ENCODE data around the gene IGSF11.
"Not testable (repeated sequence)": the region's sequence is repeated elsewhere in the genome, so short reads cannot be mapped to it uniquely, and the experiment has no call there.

Gene IGSF11, protein sequence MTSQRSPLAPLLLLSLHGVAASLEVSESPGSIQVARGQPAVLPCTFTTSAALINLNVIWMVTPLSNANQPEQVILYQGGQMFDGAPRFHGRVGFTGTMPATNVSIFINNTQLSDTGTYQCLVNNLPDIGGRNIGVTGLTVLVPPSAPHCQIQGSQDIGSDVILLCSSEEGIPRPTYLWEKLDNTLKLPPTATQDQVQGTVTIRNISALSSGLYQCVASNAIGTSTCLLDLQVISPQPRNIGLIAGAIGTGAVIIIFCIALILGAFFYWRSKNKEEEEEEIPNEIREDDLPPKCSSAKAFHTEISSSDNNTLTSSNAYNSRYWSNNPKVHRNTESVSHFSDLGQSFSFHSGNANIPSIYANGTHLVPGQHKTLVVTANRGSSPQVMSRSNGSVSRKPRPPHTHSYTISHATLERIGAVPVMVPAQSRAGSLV

DNA sequence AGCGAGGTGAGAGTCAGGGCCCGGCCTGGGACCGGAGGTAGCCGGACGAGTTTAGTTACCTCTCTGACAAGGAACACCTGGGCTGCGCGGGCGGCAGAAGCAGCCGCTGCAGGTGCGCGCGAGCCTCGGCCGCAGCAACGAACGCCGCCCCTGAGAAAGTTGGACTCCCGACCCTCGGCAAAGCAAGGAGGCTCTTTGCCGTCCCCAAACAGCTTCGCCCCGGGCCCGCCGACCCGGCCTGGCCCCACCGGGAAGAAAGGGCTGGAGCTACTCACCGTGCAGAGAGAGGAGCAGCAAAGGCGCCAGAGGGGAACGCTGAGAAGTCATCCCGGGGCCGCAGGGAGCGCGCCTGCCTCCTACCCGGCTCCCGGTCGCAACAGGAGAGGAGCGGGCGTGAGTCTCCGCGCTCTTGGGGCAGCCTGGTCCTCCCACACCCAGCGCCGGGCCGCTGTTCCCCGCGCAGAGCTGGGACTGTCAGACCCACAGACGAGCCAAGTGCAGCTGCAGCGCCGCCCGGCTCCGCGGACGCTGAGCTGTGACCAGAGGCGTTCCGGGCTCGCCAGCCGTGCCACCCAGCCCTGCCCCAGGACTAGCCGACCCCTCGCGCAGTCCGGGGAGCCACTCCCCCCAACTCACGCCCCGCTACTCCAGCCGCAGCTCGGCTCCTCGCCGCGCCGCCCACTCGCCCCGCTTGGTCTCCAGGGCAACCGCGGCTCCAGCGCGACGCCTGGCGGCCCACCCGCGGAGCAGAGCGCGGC lies at the start of gene IGSF11:
Gene IGSF11 (minus strand): TSS at position 591 of the 758 bp plus-strand sequence. CDS start 264 bp downstream, at position 327.
- peak; percentile 57 for DNase-seq

DNA sequence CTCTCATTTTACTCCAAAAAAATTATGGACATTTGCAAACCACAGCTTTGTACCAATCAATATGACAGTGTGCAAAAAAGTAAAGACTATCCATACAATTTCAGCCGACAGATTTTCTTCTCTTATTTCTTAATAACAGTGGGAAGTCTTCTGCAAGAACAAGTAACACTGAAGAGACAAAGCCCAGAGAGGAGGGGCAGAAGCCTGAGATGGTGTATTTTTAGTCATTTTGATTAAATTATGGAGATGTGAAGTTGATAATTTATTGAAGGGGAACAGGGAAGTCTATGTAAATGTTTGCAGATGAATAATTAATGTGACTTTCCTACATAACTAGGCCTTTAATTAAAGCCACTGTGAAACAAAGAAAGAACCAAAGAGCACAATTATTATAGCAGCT lies 45.7 kb upstream of the IGSF11 start:
- no peak for DNase-seq

DNA sequence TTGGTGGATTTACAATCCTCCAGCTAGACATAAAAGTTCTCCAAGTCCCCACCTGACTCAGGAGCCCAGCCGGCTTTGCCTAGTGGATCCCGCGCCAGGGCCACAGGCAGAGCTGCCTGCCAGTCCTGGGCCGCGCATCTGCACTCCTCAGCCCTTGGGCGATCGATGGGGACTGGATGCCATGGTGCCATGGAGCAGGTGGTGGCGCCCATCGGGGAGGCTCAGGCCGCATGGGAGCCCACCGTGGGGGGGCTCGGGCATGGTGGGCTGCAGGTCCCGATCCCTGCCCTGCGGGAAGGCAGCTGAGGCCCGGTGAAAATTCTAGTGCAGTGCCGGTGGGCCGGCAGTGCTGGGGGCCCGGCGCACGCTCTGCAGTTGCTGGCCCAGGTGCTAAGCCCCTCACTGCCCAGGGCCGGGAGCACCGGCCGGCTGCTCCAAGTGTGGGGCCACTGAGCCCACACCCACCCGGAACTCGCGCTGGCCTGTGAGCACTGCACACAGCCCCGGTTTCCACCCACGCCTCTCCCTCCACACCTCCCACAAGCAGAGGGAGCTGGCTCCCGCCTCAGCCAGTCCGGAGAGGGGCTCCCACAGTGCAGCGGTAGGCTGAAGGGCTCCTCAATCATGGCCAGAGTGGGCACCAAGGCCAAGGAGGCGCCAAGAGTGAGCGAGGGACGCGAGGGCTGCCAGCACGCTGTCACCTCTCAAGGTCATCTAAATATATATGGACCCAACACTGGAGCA lies 38.8 kb upstream of the IGSF11 start:
- DNase-seq = no peak

DNA sequence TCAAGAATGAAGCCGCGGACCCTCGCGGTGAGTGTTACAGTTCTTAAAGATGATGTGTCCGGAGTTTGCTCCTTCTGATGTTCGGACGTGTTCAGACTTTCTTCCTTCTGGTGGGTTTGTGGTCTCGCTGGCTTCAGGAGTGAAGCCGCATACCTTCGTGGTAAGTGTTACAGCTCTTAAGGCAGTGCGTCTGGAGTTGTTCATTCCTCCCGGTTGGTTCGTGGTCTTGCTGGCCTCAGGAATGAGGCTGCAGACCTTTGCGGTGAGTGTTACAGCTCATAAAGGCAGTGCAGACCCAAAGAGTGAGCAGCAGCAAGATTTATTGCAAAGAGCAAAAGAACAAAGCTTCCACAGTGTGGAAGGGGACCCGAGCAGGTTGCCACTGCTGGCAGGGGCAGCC lies 37.8 kb upstream of the IGSF11 start:
- DNase-seq = not testable (repeated sequence)

DNA sequence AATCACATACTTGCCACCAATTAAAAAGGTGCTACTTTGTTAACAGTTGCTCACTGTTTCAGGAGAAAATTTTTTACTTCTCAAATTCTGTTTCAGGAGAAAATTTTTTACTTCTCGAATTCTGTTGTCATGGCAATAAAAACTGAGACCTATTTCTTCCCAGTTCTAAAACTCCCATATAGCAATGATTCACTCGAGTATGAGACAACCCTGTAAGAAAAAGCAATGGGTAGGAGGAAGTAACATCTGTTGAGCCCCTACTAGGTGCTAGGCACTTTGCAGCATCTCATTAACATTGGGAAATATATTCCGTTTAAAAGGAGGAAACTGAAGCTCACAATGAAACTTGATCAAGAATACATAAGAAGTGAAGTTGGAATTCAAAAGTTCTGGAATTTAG lies 35.1 kb upstream of the IGSF11 start:
- DNase-seq = no peak

DNA sequence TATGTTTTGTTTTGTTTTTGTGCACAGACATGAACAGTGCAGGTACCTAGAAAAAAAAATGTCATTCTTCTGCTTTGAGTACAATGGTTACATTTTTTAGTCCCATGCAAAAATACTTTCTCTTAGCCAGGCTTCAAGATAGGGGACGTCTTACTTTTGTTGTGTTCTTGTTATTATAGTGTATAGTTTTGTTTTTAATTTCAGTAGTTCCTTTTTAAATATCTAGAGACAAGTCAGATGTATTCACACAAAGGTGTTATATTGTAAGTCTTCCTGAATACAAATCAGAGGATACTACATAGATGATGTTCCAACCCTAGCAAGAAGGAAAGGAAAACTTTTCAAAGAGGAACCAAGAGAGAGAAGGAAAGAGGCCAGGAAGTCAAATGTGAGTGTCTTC lies 28.8 kb upstream of the IGSF11 start:
- DNase-seq = no peak

DNA sequence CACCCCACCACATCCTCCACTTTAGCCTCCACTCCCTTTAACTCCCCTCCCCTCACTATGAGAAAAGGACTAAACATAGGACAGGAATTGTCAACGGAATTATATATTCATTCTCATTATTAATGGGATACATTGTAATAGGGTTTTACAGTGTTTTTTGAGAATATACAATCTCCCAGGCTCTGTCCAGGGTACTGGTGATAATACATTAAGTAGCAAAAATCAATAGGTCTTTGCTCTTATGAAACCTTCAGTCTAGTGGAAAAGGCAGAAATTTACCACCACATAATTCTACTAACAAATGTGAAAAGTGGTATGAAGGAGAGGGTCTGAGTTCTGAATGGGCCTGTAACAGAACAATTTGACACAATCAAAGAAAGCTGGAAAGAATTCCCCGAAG lies 28.2 kb upstream of the IGSF11 start:
- DNase-seq = no peak

DNA sequence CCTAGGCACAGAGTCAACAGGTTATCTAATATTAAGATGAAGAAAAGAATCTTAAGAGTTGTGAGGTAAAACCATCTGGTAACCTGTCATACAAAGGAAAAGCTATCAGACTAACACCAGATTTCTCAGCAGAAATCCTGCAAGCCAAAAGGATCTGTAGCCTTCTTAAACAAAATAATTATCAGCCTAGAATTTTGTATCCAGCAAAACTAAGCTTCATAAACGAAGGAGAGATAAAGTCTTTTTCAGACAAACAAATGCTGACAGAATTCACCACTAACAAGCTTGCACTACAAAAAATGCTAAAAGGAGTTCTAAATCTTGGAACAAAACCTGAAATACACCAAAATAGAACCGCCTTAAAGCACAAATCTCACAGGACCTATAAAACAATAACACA lies 9.9 kb upstream of the IGSF11 start:
- no peak for DNase-seq

DNA sequence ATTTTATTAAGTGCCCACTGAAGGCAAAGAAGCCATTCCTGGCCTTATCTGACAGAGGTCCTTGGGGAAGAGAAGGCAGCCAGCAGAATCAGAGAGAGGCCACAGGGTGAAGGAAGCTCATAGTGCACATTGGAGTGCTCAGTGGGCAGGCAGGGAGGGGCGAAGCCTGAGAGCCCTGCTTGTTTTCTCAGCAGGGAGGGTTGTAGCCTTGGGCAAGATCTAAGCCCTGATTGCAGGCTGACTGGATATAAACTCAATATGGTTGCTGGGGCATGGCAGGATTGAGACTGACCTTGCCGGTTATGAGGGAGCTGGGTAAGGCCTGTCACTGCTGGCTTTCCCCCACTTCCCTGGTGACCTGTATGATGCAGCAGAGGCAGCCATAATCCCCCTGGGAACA lies 7.5 kb upstream of the IGSF11 start:
- no peak for DNase-seq

DNA sequence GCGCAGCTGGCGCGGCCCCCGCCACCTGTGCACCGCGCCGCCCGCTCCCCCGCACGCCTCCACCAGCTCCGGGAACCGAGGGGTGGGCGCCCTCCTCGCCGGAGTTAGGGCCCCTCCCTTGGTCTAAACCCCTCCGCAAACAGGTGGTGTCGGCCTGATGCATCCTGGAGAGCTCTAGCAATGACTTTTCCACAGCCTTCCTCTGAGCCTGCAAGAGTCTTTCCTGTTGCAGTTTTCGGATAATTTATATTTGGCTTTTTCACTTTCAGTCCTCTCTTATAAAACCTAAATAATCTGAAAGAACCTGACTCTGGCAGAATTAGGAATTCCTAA lies 334 bp upstream of the IGSF11 start:
- DNase-seq = no peak

DNA sequence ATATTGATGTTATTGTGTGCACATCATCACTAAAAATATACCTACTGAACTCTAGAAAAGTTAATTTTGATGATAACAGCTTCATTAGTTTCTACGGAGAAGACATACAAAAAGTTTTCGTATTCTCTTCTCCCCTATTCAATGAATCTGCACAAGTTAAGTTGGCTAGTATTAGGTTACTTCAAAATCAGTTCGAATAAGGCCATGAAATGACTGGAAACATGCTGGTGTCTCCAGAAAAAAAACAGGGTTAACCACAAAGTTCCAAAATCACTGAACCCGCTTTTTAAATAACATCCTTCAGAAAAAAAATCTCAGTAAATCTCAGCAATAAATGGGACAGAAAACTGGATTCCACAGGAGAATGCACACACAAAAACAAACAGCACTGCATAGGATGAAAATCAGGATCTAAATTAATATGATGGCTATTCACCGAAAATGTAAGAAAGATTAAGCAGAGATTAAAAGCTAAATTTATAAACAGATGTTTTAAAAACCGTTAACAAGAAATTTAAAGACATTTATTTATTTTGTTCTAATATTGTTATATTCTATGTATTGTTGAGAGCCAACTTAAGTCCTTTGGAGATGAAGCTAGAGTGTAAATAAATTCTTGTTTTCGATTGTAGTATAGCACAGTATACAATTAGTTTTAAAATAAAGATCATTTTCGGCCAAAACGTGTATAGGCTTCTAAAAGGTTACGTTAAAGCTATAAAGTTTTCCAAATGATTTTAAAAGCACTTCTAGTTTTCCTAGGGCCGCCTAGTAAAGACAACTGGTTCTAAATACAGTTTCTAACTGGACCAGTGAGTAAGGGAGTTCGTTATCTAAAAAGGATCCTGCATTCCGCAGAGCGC lies 1.0 kb downstream of the IGSF11 start:
- DNase-seq = no peak

DNA sequence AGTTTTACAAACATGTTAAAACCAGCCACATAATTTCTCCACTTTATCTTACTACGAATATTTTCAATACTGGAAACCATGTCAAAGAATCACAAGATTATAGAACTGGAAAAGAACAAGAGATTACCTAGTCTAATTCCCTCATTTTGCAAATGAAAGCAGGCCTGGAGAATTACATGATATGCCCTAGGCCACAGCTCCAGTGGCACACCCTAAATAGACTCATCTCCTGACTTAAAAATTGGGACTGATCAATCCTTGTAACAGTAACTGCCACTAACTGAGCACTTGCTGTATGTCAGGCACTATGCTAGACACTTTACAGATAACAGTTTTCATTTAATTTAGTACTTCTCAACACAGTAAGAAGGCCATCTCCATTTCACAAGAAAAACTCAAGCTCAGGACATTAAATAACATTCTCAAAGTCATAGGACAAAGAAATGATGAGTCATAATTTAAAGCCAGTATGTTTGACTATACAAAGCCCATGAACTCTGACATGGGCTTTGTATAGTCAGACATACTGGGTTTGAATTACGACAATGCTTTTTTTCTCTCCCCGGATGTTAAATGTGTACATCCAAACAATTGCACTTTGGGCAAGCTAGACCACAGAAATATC lies 9.4 kb downstream of the IGSF11 start:
- no peak for DNase-seq

DNA sequence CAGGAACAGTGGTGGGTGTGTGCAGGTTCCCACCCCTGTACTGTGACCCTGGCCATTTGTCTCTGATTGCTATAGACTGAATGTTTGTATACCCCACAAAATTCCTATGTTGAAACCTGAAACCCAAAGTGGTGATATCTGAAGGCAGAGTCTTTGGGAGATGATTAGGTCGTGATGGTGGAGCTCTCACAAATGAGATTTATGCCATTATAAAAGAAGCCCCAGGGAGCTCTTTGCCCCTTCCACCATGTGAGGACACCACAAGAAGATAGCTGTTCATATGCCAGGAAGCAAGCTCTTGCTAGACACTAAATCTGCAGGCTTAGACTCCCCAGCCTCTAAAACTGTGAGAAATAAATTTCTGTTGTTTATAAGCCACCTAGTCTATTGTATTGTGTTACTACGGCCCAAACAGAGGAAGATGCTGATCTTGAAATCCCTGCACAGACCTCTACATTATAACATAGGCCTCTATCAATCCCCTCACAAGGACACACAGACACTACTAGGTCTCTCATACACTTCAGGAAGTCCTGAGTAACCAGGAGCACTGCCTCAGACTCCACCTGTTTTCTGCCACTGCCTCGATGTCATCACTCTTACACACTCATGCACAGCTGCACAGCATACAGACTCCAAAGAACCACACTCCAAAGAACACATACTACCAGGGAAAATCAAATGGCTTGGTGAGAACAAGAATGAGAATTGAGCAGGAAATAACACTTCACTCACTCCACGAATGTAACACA lies 14.7 kb downstream of the IGSF11 start:
- no peak for DNase-seq

DNA sequence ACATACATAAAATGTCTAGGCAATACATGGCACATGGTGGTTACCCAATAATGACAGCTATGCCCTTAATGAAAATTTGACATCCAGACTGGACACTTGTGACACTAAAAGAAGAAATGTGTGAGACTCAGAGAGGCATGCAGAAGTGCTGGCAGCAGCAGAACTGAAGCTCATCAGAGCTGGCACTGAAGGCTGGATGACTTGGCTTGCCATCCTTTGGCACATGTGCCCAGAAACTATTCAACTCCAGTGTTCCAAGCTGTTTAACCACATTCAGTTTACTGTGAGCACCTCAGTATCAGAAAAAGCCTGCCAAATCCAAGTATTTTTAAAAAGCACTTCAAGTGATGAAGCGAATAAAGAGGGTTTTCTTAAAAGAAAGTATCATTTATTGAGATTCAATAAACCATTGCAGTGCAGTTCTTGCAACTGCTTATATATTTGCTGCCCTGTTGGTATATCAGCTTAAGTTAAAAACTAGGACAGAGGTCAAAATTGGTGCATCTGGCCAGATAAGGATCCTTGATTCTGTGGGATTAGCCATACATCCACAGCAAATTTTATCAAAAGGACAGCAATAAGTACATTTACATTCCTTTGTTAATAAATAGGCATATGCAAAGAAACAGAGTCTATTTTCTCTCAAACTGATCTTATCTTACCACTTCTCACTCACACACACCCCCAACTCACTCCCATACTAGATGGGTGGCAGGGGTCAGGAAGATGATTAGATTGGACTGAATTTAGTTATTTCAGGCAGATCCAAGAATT lies 15.8 kb downstream of the IGSF11 start:
- no peak for DNase-seq

DNA sequence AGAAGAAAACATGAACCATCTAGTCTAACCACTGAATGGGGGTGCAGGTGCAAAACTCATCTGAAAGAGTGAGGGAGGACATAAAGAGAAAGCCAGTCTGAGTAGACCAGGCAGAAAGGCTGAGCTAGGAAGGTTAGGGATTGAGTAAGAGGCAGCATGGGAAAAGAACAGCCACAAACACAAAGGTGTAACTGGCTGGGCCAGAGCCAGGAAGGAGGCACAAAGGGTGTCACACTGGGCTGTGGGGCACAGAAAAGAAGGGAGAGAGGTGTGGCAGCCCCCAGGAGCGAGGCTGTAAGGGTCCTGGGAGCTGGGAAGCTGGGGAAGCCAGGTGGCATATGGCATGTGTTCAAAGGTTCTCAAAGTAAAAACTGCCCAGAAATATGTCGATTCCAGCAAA lies 18.7 kb downstream of the IGSF11 start:
- no peak for DNase-seq

DNA sequence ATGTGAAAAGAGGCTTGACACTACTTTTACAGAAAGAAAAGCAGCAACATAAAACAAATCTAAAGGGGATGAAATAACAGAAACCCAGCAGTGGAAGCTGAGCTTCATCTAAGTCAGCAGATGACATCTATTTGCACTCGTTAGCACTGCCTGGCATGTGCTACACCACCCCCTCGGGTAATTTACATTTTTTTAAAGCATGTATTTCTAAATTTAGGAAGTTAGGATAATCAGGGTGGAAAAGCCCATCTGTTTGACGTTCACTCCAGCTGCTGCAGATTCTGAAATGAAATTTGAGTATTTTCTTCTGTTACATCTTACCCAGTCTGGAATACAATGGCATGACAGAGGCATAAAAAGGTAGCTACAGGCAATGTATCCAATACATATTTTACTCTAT lies 20.7 kb downstream of the IGSF11 start:
- no peak for DNase-seq

DNA sequence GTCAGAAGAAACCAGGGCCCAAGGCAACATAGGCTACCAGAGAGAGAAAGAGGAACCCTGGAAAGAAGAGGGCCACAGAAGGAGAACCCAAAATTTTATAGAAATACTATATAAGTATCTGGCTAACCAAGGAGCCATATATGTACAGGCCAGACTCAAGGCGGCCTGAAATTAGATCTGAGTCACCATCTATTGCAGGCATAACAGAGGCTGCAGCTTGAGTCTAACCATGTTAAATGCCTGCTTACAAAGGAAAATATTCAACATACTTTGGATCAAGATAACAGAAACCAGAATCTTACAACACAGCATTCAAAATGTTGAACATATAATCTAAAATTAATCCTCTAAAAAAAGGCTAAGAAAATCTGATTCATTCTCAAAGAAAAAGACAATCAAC lies 23.1 kb downstream of the IGSF11 start:
- no peak for DNase-seq

DNA sequence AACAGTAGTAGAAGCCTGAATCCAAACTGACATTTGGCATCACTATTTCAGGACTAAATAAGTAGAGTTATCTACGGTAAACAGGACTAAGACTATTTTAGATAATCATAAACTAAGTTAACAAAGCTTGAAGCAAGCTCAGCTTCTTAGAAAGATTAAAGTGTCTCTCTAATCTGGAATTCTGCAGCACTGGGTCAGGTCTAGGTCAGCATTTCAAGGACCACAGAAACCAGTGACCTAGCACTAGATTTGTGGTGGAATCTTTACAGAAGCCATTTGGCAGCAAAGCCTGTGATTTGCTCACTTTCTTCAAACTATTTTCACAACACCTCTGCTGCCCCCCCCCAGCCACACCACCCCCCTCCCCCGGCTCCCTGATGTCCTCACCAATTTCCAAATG lies 37.5 kb downstream of the IGSF11 start:
- DNase-seq = no peak

DNA sequence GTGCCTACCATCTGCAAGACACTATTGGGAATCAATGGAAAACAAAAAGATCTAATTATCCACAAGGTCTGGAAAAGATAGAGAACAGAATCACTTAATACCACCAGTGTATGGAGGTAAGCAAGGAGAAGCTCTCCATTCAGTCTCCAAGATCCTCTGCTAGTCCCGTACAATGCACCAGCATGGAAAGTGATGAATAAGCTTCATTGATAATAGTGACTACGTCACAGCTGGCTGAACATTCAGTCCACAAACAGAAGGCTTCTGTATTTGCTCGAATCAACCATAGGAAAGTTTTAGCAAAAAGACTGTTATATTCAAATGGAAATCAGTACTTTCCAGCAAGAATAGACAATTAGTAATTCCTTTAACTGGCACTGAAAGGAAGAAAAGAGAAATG lies 42.9 kb downstream of the IGSF11 start:
- DNase-seq = no peak

DNA sequence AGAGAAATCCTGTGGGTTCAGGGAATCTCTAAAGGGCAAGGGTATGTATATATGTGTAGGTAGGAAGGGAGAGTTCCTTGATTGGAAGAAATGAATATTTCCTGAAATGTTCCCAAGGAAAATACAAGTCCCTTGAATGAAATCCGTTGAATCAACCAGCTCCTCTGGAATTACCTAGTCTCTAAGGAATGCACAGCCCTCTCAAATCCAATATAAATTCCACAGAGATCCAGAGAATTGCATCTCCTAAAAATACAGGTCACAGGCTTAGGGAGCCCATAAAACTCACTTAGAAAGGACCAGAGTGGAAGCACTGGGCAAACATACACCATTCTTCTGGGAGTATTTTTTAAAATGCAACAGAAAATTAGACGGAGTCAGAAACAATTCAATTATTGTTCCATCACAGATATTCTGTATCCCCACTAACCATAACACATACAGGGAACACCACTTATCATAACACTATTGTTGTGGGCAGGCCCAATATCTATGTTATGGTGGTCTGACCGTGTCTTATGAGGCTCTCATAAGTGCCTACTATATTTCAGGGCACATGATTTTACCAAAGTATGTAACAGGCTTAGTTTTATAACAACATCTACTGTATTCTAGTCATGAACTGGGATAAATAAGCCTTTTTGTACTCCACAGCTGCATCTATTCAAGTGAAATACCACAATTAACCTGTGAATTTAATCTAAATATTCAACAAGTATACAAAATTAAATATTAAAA lies 43.7 kb downstream of the IGSF11 start:
- no peak for DNase-seq

Data from CD4-positive, alpha-beta T cell treated with Interleukin-10 for 1 hour (primary cell).